ENCODE measurements around the gene DNAJB11.
"Not testable (repeated sequence)": the region's sequence is repeated elsewhere in the genome, so short reads cannot be mapped to it uniquely, and the experiment has no call there.

DNAJB11 gene

DNA sequence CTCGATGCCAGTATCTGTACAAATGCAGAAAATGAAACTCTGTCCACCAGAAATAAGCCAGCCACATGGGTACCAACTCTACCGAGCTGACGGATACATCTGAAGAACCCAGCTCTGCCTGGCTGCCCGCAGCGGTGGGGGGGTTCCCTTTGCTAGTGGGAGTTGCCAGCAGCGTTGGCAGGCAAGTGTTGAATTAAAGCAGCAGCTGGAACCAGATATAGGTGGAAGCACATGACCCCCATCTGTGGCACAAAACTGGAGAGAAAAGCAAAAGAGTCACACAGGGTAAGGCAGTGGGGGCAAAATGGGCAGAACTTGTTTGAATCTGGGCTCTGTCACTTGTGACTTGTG lies 44.3 kb upstream of the DNAJB11 start:
- Histone ChIP-seq H3K9me2 (replicated peaks; ENCODE audit: control insufficient read depth, low read length) (no peaks in the 10 kb centered on the region), H3K27me3 (ENCODE audit: control insufficient read depth, low read length) (no peaks in the 10 kb centered on the region), H3K79me2 (ENCODE audit: control insufficient read depth, low read length) (no peaks in the 10 kb centered on the region), H4K20me1 (ENCODE audit: control insufficient read depth, insufficient read depth, low read depth, low read length) (no peaks in the 10 kb centered on the region), H3K4me3 (ENCODE audit: low read length) (peak overlapping the region; percentile 65), H3K27ac (ENCODE audit: low read depth, low read length) (peak overlapping the region; percentile 53), H3K4me2 (ENCODE audit: low read length) (peak overlapping the region; percentile 86), H3K4me1 (ENCODE audit: control insufficient read depth, low read length) (peaks cover 90% of the 10 kb centered on the region), H3F3A (ENCODE audit: control insufficient read depth, insufficient read depth) (peaks cover 15% of the 10 kb centered on the region), H3K36me3 (ENCODE audit: control insufficient read depth, low read length) (no peaks in the 10 kb centered on the region), H3K9me3 (ENCODE audit: control insufficient read depth, insufficient read depth, low read length) (no peaks in the 10 kb centered on the region)
- TF ChIP-seq, protein P1, sequence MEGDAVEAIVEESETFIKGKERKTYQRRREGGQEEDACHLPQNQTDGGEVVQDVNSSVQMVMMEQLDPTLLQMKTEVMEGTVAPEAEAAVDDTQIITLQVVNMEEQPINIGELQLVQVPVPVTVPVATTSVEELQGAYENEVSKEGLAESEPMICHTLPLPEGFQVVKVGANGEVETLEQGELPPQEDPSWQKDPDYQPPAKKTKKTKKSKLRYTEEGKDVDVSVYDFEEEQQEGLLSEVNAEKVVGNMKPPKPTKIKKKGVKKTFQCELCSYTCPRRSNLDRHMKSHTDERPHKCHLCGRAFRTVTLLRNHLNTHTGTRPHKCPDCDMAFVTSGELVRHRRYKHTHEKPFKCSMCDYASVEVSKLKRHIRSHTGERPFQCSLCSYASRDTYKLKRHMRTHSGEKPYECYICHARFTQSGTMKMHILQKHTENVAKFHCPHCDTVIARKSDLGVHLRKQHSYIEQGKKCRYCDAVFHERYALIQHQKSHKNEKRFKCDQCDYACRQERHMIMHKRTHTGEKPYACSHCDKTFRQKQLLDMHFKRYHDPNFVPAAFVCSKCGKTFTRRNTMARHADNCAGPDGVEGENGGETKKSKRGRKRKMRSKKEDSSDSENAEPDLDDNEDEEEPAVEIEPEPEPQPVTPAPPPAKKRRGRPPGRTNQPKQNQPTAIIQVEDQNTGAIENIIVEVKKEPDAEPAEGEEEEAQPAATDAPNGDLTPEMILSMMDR (IDR thresholded peaks at IDR 0.05; ENCODE audit: low read depth, low read length, poor library complexity, severe bottlenecking), result no peak
- TF ChIP-seq EZH2phosphoT487 (IDR thresholded peaks at IDR 0.05; ENCODE audit: borderline replicate concordance, low read length), result no peak

DNA sequence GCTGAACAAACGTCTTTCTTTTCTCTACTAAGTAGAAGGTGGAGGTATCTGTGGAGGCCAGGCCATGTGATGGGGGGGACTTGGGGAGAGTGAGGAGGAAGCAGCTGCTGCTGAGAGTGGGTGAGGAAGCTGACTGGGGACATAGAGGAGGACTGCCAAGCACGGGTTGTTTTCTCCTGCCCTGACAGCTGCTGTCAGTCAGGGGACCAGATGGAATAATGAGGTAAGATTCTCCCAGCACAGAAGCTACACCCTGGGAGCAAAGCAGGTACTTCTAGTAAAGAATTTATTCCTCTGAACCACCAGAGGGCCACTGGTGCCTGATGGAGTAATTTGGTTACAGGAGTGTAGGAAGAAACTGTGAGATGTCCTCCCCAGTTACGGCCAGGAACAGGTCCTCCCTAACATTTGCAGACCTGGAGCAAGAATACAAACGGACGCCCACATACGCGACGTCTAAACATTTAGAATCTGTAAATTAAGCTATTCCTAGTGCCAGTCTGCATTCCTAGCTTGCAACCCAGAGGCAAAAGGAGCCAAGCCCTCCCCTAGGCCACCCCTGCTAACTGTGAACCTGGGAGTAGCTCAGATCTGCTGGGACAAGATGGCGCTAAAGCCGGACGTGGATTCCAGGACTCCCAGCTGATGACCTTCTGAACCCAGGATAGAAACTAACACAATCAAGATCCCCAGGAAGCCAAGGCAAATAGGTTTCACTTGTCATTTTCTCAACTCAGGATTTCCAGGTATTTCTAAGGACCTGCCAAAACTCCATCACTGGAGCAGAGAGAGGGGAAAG lies 41.1 kb upstream of the DNAJB11 start:
- H3K4me1 ChIP-seq (ENCODE audit: control insufficient read depth, low read length), result peaks cover 96% of the 10 kb centered on the region
- peak overlapping the region; percentile 58 for H3K4me2 ChIP-seq (ENCODE audit: low read length)
- peak overlapping the region; percentile 46 for H3K4me3 ChIP-seq (ENCODE audit: low read length)
- no peaks in the 10 kb centered on the region for H4K20me1 ChIP-seq (ENCODE audit: control insufficient read depth, insufficient read depth, low read depth, low read length)
- H3K27me3 ChIP-seq (ENCODE audit: control insufficient read depth, low read length), result no peaks in the 10 kb centered on the region
- no peaks in the 10 kb centered on the region for H3K9me3 ChIP-seq (ENCODE audit: control insufficient read depth, insufficient read depth, low read length)
- no peaks in the 10 kb centered on the region for H3K36me3 ChIP-seq (ENCODE audit: control insufficient read depth, low read length)
- peak overlapping the region; percentile 51 for H3K27ac ChIP-seq (ENCODE audit: low read depth, low read length)
- TF ChIP-seq, protein P1 (IDR thresholded peaks at IDR 0.05; ENCODE audit: low read depth, low read length, poor library complexity, severe bottlenecking), result peak; percentile 51
- no peak for TF ChIP-seq EZH2phosphoT487 (IDR thresholded peaks at IDR 0.05; ENCODE audit: borderline replicate concordance, low read length)
- H3K9me2 ChIP-seq (replicated peaks; ENCODE audit: control insufficient read depth, low read length), result no peaks in the 10 kb centered on the region
- peaks cover 28% of the 10 kb centered on the region for H3F3A ChIP-seq (ENCODE audit: control insufficient read depth, insufficient read depth)
- no peaks in the 10 kb centered on the region for H3K79me2 ChIP-seq (ENCODE audit: control insufficient read depth, low read length)

DNA sequence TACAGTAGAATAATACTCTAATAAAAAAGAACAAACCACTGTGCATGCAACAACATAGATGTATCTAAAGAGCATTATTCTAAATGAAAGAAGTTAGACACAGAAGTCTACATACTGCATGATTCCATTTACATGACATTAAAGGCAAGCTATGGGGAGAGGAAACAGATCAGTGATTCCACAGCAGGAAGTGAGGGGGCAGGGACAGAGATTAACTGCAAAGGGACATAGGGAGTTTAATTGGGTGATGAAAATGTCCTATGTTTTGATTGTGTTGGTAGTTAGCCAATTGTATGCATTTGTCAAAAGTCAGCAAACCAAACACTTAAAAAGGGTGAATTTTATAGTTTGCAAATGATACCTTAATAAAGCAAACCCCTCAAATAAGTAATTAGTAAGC lies 40.1 kb upstream of the DNAJB11 start:
- TF ChIP-seq EZH2phosphoT487 (IDR thresholded peaks at IDR 0.05; ENCODE audit: borderline replicate concordance, low read length), result no peak
- TF ChIP-seq, protein P1 (IDR thresholded peaks at IDR 0.05; ENCODE audit: low read depth, low read length, poor library complexity, severe bottlenecking), result no peak
- Histone ChIP-seq H3K9me2 (replicated peaks; ENCODE audit: control insufficient read depth, low read length) (no peaks in the 10 kb centered on the region), H3K4me1 (ENCODE audit: control insufficient read depth, low read length) (peaks cover 96% of the 10 kb centered on the region), H3F3A (ENCODE audit: control insufficient read depth, insufficient read depth) (peaks cover 30% of the 10 kb centered on the region), H3K4me3 (ENCODE audit: low read length) (peak overlapping the region; percentile 9), H3K27ac (ENCODE audit: low read depth, low read length) (peak overlapping the region; percentile 24), H3K9me3 (ENCODE audit: control insufficient read depth, insufficient read depth, low read length) (no peaks in the 10 kb centered on the region), H3K36me3 (ENCODE audit: control insufficient read depth, low read length) (no peaks in the 10 kb centered on the region), H4K20me1 (ENCODE audit: control insufficient read depth, insufficient read depth, low read depth, low read length) (no peaks in the 10 kb centered on the region), H3K79me2 (ENCODE audit: control insufficient read depth, low read length) (no peaks in the 10 kb centered on the region), H3K4me2 (ENCODE audit: low read length) (peak overlapping the region; percentile 46), H3K27me3 (ENCODE audit: control insufficient read depth, low read length) (no peaks in the 10 kb centered on the region)

DNA sequence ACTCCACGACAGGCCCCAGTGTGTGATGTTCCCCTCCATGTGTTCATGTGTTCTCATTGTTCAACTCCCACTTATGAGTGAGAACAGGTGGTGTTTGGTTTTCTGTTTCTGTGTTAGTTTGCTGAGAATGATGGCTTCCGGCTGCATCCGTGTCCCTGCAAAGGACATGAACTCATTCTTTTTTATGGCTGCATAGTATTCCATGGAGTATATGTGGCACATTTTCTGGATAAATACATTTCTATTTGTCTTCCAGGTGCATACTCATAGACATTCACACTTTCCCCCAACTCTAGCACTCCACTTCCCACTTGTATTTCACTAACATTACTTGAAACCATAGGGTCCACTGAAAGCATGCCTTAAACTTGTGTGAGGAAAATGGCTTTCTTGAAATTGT lies 38.8 kb upstream of the DNAJB11 start:
- peaks cover 30% of the 10 kb centered on the region for H3F3A ChIP-seq (ENCODE audit: control insufficient read depth, insufficient read depth)
- peak overlapping the region; percentile 88 for H3K27ac ChIP-seq (ENCODE audit: low read depth, low read length)
- not testable (repeated sequence) for H3K9me2 ChIP-seq (replicated peaks; ENCODE audit: control insufficient read depth, low read length); H3K27me3 ChIP-seq (ENCODE audit: control insufficient read depth, low read length); H4K20me1 ChIP-seq (ENCODE audit: control insufficient read depth, insufficient read depth, low read depth, low read length); H3K9me3 ChIP-seq (ENCODE audit: control insufficient read depth, insufficient read depth, low read length); H3K79me2 ChIP-seq (ENCODE audit: control insufficient read depth, low read length); H3K36me3 ChIP-seq (ENCODE audit: control insufficient read depth, low read length)
- peak overlapping the region; percentile 92 for H3K4me2 ChIP-seq (ENCODE audit: low read length)
- H3K4me1 ChIP-seq (ENCODE audit: control insufficient read depth, low read length), result peaks cover 89% of the 10 kb centered on the region
- H3K4me3 ChIP-seq (ENCODE audit: low read length), result peak overlapping the region; percentile 65; the same call in 1 of the 2 replicates
